ENCODE measurements around the gene SMARCA4. TPM values are rescaled to one million over a fixed set of nuclear protein-coding genes. Genes with fewer than 3 reads are reported as not detected.

The SMARCA4 gene
- total and polyA plus RNA-seq, 11 donors, result 34.1 to 70.9 (median 48.6) TPM

DNA sequence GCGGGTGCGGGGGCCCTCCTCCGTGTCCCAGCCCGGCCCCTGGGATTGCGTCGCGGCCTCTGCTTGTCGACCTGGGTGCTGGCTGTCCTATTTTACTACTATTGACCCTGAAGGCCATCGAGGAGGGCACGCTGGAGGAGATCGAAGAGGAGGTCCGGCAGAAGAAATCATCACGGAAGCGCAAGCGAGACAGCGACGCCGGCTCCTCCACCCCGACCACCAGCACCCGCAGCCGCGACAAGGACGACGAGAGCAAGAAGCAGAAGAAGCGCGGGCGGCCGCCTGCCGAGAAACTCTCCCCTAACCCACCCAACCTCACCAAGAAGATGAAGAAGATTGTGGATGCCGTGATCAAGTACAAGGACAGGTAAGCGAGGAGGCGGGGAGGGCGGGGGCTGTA, 80.4 kb downstream of the SMARCA4 start:
- TF ChIP-seq POLR2A (IDR thresholded peaks at IDR 0.05), result no peak
- no peak for TF ChIP-seq CTCF (IDR thresholded peaks at IDR 0.05)
- intact Hi-C loops (cut with DNase I), result no loop called here
- H3K27ac ChIP-seq, result no peak overlapping the region
- H3K9me3 ChIP-seq, result no peaks in the 10 kb centered on the region
- H3K36me3 ChIP-seq, result peaks cover 0 to 92% (median 78%) of the 10 kb centered on the region in 9 donors
- H3K27me3 ChIP-seq, result no peaks in the 10 kb centered on the region
- WGBS, 4 donors, result 92 to 97% (median 96%) methylated on average over 33 of the region's 33 CpGs
- no peak for DNase-seq
- no peak for ATAC-seq
- H3K4me3 ChIP-seq, result no peak overlapping the region
- peaks cover 0 to 2% (median under 1%) of the 10 kb centered on the region in 12 donors for H3K4me1 ChIP-seq

DNA sequence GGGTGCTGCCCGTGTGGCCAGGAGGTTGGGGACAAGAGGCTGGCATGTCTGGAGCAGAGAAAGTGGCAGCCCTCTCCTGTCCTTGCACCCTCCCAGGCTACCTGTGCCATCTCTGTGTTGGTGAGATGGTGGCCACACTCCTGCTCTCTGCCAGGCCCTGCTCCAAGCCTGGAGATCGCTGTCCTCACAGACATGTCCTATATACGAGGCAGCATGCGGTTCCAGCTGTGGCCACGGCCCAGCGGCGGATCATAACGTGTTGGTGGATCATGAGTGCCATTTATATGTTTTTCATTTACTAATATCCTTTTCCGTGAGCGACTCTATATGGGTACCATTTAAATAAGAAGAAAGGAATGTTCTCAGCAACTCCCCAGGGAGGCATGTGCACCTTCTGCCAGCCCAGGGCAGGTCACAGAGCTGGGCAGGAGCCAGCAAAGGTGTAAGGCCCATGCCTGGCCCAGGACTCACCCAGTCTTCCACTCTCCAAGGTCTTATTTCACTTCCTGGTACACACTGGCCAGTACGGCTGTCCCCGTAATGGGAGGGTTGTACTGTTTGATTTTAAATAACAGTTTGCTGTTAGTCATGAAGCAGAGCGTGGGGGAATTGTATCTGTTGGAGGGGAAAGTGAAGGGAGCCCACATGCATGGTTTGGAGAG, 81.3 kb downstream of the SMARCA4 start:
- no peak for TF ChIP-seq CTCF (IDR thresholded peaks at IDR 0.05)
- TF ChIP-seq POLR2A (IDR thresholded peaks at IDR 0.05), result no peak
- H3K36me3 ChIP-seq, result peaks cover 0 to 88% (median 68%) of the 10 kb centered on the region in 9 donors
- no peaks in the 10 kb centered on the region for H3K9me3 ChIP-seq
- ATAC-seq, result no peak
- no peaks in the 10 kb centered on the region for H3K27me3 ChIP-seq
- H3K4me3 ChIP-seq, result no peak overlapping the region
- no peak for DNase-seq
- no peak overlapping the region for H3K27ac ChIP-seq
- no peaks in the 10 kb centered on the region for H3K4me1 ChIP-seq
- intact Hi-C loops (cut with DNase I), result no loop called here
- 93 to 96% (median 94%) methylated on average over 13 of the region's 13 CpGs for WGBS, 4 donors

DNA sequence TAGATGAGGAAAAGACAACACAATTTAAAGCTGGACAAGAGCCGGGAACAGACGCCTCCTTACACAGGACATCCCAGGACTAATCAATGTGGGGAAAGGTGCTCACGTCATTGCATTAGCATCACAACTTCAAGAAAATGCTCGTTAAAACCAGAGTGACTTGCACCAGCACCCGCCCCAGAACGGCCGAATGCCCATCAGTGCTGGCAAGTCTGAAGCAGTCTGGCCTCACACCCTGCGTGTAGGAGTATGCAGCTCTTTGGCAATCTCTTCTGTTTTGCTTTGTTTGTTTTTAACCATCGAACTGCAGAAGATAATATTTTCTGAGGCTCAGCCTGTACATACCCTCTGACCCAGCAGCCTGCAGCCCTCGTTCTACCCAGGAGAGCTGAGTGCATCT, 83.6 kb downstream of the SMARCA4 start:
- WGBS, 4 donors, result 88 to 92% (median 91%) methylated on average over 10 of the region's 10 CpGs
- ATAC-seq (no peak), DNase-seq (no peak)
- intact Hi-C loops (cut with DNase I), result no loop called here
- H3K36me3 ChIP-seq, result peaks cover 0 to 86% (median 54%) of the 10 kb centered on the region in 9 donors
- no peak overlapping the region for H3K4me3 ChIP-seq
- H3K27ac ChIP-seq, result no peak overlapping the region
- H3K9me3 ChIP-seq, result no peaks in the 10 kb centered on the region
- peaks cover 0 to 15% (median 0%) of the 10 kb centered on the region in 12 donors for H3K4me1 ChIP-seq
- no peaks in the 10 kb centered on the region for H3K27me3 ChIP-seq
- TF ChIP-seq POLR2A (IDR thresholded peaks at IDR 0.05), result no peak

GRCh38 chr19:11045536-11045935, 84.7 kb downstream of the SMARCA4 start:
- Histone ChIP-seq H3K27me3 (no peaks in the 10 kb centered on the region), H3K27ac (no peak overlapping the region), H3K9me3 (no peaks in the 10 kb centered on the region), H3K4me3 (no peak overlapping the region), H3K4me1 (peaks cover 0 to 26% (median 0%) of the 10 kb centered on the region in 12 donors), H3K36me3 (peaks cover 0 to 81% (median 47%) of the 10 kb centered on the region in 9 donors)
- TF ChIP-seq CTCF (IDR thresholded peaks at IDR 0.05) (no peak), POLR2A (IDR thresholded peaks at IDR 0.05) (no peak)
- WGBS, 4 donors, result 96 to 99% (median 97%) methylated on average over 4 of the region's 4 CpGs
- DNase-seq (no peak), ATAC-seq (no peak)
- intact Hi-C loops (cut with DNase I), result no loop called here
